ENCODE data around the gene BLNK.

The BLNK gene

GRCh38 chr10:96254976-96255375 lies 16.4 kb downstream of the BLNK start:
- no peak for DNase-seq (ENCODE audit: low read depth)
- H3K4me3 ChIP-seq (replicated peaks; ENCODE audit: low read depth, low read length) = no peak overlapping the region
- TF ChIP-seq, protein P1, sequence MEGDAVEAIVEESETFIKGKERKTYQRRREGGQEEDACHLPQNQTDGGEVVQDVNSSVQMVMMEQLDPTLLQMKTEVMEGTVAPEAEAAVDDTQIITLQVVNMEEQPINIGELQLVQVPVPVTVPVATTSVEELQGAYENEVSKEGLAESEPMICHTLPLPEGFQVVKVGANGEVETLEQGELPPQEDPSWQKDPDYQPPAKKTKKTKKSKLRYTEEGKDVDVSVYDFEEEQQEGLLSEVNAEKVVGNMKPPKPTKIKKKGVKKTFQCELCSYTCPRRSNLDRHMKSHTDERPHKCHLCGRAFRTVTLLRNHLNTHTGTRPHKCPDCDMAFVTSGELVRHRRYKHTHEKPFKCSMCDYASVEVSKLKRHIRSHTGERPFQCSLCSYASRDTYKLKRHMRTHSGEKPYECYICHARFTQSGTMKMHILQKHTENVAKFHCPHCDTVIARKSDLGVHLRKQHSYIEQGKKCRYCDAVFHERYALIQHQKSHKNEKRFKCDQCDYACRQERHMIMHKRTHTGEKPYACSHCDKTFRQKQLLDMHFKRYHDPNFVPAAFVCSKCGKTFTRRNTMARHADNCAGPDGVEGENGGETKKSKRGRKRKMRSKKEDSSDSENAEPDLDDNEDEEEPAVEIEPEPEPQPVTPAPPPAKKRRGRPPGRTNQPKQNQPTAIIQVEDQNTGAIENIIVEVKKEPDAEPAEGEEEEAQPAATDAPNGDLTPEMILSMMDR (IDR thresholded peaks at IDR 0.05; ENCODE audit: low read length, missing control alignments) = no peak

DNA sequence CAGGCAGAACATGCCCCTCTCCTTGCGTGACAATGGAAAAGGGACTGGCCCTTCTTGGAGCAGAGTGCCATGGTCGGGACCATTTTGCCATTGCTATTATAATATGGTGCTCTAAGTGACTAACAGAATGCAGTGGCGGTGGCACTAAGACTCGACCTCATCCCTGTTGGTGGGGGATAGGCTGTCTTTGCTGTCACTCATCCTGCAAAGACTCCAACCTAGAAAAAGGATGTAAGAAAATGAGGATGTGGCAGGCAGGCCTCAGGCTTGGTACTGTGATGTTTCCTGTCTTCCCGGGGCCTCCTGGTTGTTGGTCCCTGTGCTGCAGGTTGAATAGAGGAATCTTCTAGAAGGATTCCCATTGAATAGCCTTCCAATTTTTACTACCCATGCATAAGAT lies 18.6 kb downstream of the BLNK start:
- H3K4me3 ChIP-seq (replicated peaks; ENCODE audit: low read depth, low read length) = no peak overlapping the region
- DNase-seq (ENCODE audit: low read depth) = no peak
- TF ChIP-seq, protein P1 (IDR thresholded peaks at IDR 0.05; ENCODE audit: low read length, missing control alignments) = no peak

DNA sequence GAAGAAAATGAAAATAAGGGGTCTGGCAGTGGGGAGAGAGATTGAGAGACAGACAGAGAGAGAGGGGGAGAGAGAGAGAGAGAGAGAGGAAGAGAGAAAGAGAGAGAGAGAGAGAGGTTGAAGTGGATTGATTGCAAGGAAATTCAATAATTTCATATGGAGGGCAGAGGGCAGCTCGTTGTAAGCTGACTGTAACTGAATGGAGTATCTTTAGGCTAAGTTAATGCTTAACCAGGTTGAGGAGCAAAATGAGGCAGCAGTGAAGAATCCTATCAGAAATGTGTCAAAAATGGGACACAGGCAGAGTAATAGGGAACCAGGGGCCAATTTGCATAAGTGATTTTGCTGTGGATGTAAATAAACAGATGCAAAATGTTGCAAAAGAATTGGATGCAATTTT lies 21.0 kb downstream of the BLNK start:
- no peak overlapping the region for H3K4me3 ChIP-seq (replicated peaks; ENCODE audit: low read depth, low read length)
- TF ChIP-seq, protein P1 (IDR thresholded peaks at IDR 0.05; ENCODE audit: low read length, missing control alignments) = no peak
- no peak for DNase-seq (ENCODE audit: low read depth)

GRCh38 chr10:96249264-96249663 lies 22.1 kb downstream of the BLNK start:
- no peak for DNase-seq (ENCODE audit: low read depth)
- H3K4me3 ChIP-seq (replicated peaks; ENCODE audit: low read depth, low read length) = no peak overlapping the region
- TF ChIP-seq, protein P1 (IDR thresholded peaks at IDR 0.05; ENCODE audit: low read length, missing control alignments) = no peak

DNA sequence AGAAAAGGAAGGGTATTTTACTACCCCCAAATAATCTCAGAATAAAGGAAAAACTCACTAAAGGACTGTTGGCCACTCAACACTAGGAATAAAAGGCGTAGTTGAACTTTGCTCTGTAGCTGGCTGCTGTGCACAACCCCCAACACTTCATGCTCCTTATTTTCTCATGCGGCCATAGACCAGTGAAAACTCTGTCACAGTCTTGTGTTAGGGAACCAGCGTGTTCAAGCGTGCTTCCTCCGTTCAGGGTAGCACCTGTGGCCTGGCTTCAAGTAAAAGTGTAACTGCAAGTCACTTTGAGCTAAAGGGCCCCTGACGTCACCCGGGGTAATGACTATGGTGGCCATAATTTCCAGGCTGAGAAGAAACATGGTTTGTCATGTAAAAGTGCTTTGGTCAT lies 27.0 kb downstream of the BLNK start:
- no peak overlapping the region for H3K4me3 ChIP-seq (replicated peaks; ENCODE audit: low read depth, low read length)
- DNase-seq (ENCODE audit: low read depth) = no peak
- TF ChIP-seq, protein P1 (IDR thresholded peaks at IDR 0.05; ENCODE audit: low read length, missing control alignments) = no peak

DNA sequence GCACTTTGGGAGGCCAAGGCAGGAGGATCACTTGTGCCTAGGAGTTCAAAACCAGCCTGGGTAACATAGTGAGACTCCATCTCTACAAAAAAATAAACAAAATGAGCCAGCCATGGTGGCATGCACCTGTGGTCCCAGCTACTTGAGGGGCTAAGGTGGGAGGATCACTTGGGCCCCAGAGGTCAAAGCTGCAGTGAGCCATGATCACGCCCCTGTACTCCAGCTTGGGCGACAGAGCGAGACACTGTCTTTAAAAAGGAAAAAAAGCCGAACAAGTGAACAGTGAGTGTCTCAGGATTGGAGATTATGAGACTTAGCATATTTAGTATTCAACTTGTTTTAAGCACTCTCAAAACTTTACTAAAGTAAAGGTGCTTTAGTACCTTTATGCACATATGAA lies 28.1 kb downstream of the BLNK start:
- H3K4me3 ChIP-seq (replicated peaks; ENCODE audit: low read depth, low read length) = no peak overlapping the region
- TF ChIP-seq, protein P1 (IDR thresholded peaks at IDR 0.05; ENCODE audit: low read length, missing control alignments) = no peak
- DNase-seq (ENCODE audit: low read depth) = no peak

- H3K4me3 ChIP-seq (replicated peaks; ENCODE audit: low read depth, low read length) = no peak overlapping the region
- TF ChIP-seq, protein P1 (IDR thresholded peaks at IDR 0.05; ENCODE audit: low read length, missing control alignments) = no peak
- DNase-seq (ENCODE audit: low read depth) = no peak
These were observed 28.5 kb downstream of the BLNK start for GRCh38 chr10:96242822-96243221.
